Right ventricle myocardium inferior (tissue), 1 donor: ENCODE results near the gene SAE1. TPM values are rescaled to one million over a fixed set of nuclear protein-coding genes. Genes with fewer than 3 reads are reported as not detected.

Experiments used
- ATAC-seq: fragments of 200-7000 bp; cut with Tn5 transposase; one replicate; pipeline ENCODE4 v1.9.1; 2020; ENCODE audit warnings: mild to moderate bottlenecking, moderate library complexity
- DNase-seq: peaks from one replicate; pipeline ENCODE4 v3.0.0; 2021; ENCODE audit errors: missing footprints
- intact Hi-C: fragments of 100-400 bp; cut with DNase I; formaldehyde crosslinking; loops from one replicate; pipeline ENCODE4 v1.11.0; 2022
- total RNA-seq: library from RNA; stranded (reverse); fragmentation: NEBNext Ultra II Directional; extraction: Animal tissue kit (Norgen Biotek cat#: 25700); gene quantifications from one replicate; pipeline ENCODE4 v1.2.1, GENCODE V29; 2021
- donor health status: DM: no; HTN: yes; CAD: no; lungs with severe emphysema.

SAE1 gene
- total RNA-seq, 1 donor from 2014 or later = 45.1 TPM

GRCh38 chr19:47152205-47152604 lies 21.6 kb downstream of the SAE1 start:
- intact Hi-C loops = no loop called here
- DNase-seq (no peak), ATAC-seq (no peak)

GRCh38 chr19:47152632-47153031 lies 22.0 kb downstream of the SAE1 start:
- intact Hi-C loops = no loop called here
- DNase-seq = no peak
- ATAC-seq = no peak

GRCh38 chr19:47153266-47153665 lies 22.6 kb downstream of the SAE1 start:
- no peak for ATAC-seq
- intact Hi-C loops = no loop called here
- DNase-seq = no peak

- intact Hi-C loops = loop anchor here (5.0 kb wide), 1 partner anchor 37 kb away; no protein-coding TSS in a partner anchor
- peak; percentile 67 for DNase-seq
- peak; percentile 77 for ATAC-seq
Measured at GRCh38 chr19:47155148-47155547, 24.5 kb downstream of the SAE1 start.

GRCh38 chr19:47156861-47157430 lies 26.3 kb downstream of the SAE1 start:
- intact Hi-C loops = loop anchor here (5.0 kb wide), 1 partner anchor 35 kb away; no protein-coding TSS in a partner anchor
- no peak for ATAC-seq

GRCh38 chr19:47157431-47158321 lies 27.0 kb downstream of the SAE1 start:
- intact Hi-C loops = loop anchor here (5.0 kb wide), 1 partner anchor 35 kb away; no protein-coding TSS in a partner anchor
- ATAC-seq (peak; percentile 55), DNase-seq (no peak)

More at GRCh38 chr19:47156861-47157430, 26.3 kb downstream of the SAE1 start:
- DNase-seq = no peak

GRCh38 chr19:47158367-47158791 lies 27.7 kb downstream of the SAE1 start:
- ATAC-seq = no peak
- intact Hi-C loops = loop anchor here (5.0 kb wide), 1 partner anchor 34 kb away; no protein-coding TSS in a partner anchor
- DNase-seq = no peak

- ATAC-seq (no peak), DNase-seq (no peak)
- intact Hi-C loops = loop anchor here (5.0 kb wide), 1 partner anchor 33 kb away; no protein-coding TSS in a partner anchor
Measured at GRCh38 chr19:47158879-47159503, 28.4 kb downstream of the SAE1 start.

GRCh38 chr19:47161876-47162489 lies 31.3 kb downstream of the SAE1 start:
- ATAC-seq (no peak), DNase-seq (no peak)
- intact Hi-C loops = no loop called here

- ATAC-seq (no peak), DNase-seq (no peak)
- intact Hi-C loops = no loop called here
Measured at GRCh38 chr19:47168065-47168464, 37.4 kb downstream of the SAE1 start.

GRCh38 chr19:47172666-47173455 lies 42.2 kb downstream of the SAE1 start:
- ATAC-seq (no peak), DNase-seq (no peak)
- intact Hi-C loops = no loop called here

- ATAC-seq = no peak
- intact Hi-C loops = no loop called here
Measured at GRCh38 chr19:47176071-47176626, 45.5 kb downstream of the SAE1 start.

GRCh38 chr19:47176627-47177090 lies 46.0 kb downstream of the SAE1 start:
- ATAC-seq (peak; percentile 23), DNase-seq (no peak)

More at GRCh38 chr19:47176071-47176626, 45.5 kb downstream of the SAE1 start:
- DNase-seq = no peak

GRCh38 chr19:47179653-47180310 lies 49.1 kb downstream of the SAE1 start:
- intact Hi-C loops = no loop called here
- ATAC-seq (no peak), DNase-seq (no peak)

More at GRCh38 chr19:47176627-47177090, 46.0 kb downstream of the SAE1 start:
- intact Hi-C loops = no loop called here

GRCh38 chr19:47183601-47184000 lies 53.0 kb downstream of the SAE1 start:
- ATAC-seq (no peak), DNase-seq (no peak)
- intact Hi-C loops = no loop called here

GRCh38 chr19:47186446-47187334 lies 56.1 kb downstream of the SAE1 start:
- no peak for DNase-seq
- no peak for ATAC-seq
- intact Hi-C loops = no loop called here
